Measurements from ENCODE around the gene TIE1.
"Not testable (repeated sequence)": the region's sequence is repeated elsewhere in the genome, so short reads cannot be mapped to it uniquely, and the experiment has no call there.

Gene TIE1

DNA sequence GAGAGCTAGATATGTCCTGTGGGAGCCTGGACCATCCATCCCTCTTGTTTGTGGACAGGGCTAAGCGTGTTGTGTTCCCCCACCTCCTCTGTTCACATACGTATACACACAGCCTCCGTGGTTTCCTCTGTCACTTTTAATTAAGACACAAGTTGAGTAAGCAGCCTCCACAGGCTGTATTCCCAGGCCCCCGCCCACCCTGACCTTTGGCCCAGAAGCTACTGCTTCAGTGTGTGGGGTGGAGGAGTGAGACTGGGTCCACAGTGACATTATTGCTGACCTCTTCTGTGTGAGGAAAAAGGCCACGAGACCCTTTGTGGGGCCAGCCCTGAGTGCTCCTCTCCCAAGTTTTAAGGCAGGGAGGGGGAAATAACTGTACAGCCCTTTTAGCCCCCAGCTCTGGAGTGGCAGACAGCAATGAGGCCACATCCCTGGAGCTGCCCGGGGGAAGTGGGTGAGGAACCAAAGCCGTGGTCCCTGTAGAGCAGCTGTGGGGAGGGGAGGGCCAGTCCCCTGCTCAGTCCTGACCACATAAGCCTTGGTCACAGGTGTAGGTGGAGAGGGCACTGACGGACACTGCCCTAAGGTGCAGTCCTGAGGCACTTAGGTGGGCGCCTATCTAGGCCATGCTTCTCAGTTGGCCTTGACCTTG lies 62.6 kb downstream of the TIE1 start:
- DNase-seq (ENCODE audit: low read depth): no peak

DNA sequence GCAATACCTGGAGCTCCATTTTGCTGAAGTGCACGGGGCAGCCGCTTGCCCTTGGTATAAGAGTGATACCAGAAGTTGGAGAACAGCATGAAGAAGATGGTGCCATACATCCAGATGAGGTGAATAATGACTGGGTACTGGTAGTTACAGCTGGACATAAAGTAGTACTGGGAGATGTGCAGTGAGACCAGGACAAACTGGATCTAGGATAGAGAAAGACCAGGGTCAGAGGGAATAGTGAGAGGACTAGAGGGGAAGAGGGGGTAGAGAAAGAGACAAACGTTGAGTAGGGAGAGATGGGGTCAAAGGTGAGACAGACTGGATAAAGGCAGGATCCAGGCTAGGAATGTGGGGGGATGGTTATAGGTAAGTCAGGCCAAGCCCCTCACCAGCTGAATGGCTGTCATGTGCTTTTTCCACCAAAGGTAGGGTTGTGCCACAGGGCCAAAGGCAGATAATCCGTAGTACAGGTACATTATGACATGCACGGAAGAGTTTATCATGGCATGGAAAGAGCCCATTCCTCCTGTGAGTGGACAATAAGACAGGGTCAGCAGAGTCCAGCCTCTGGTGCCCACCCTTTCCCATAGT lies 63.2 kb downstream of the TIE1 start:
- no peak for DNase-seq (ENCODE audit: low read depth)

DNA sequence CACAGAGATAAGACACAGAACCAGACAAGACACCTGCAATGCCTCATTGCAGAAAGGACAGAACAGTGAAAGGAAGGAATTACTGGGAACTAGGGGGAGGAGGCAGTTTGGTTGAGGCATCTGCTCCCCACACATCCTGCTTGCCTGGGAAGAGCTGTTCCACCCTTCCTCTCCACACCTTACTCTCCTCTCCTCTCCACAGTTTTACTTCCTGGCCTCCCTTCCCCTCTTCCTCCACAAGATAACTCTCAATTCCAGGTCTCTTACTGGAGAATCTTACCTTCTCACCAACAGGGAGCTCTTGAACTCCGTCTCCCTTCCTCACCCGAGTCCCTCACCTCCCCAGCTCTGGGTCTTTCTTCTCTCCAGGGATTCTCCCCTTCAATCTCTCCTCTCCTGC lies 64.9 kb downstream of the TIE1 start:
- no peak for DNase-seq (ENCODE audit: low read depth)

DNA sequence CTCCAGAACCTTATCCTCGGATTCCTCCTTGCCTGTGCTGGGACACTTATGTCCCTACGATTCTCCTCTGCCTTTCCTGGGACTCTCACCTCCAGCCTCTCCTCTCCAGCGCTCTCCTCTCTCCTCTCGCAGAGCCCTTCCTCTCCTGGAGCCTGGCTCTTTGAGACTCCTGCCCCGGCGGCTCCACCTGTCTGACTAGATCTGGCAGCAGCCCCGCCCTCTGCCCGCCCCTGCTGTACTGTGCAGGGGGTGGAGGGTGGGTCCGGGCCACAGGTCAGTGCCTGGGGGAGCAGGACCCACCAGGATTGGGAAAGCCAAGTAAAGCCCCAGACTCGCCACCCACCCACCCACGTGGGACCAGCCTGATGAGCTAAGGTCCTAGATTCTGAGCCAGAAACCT lies 65.4 kb downstream of the TIE1 start:
- DNase-seq (ENCODE audit: low read depth): no peak

DNA sequence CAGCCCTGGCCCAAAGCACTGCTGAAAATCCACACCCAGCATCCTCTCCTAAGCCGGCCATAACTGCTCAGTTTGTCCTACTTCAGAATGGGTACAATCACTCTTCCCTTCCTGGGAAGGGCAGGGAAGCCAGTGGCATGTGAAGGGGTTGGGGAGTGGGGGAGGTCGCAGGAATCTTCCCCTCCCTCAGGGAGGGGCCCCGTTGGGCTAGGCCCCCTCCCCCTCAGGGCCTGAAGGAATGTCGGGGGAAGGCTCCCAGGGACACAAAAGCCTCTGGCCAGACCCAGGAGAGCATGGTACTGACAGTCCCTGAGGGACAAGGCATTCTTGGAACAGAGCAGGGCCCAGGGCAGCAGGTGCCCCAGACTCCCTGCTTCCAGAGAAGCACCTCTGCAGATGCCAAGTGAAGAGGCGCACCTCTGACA lies 65.8 kb downstream of the TIE1 start:
- DNase-seq (ENCODE audit: low read depth): no peak

DNA sequence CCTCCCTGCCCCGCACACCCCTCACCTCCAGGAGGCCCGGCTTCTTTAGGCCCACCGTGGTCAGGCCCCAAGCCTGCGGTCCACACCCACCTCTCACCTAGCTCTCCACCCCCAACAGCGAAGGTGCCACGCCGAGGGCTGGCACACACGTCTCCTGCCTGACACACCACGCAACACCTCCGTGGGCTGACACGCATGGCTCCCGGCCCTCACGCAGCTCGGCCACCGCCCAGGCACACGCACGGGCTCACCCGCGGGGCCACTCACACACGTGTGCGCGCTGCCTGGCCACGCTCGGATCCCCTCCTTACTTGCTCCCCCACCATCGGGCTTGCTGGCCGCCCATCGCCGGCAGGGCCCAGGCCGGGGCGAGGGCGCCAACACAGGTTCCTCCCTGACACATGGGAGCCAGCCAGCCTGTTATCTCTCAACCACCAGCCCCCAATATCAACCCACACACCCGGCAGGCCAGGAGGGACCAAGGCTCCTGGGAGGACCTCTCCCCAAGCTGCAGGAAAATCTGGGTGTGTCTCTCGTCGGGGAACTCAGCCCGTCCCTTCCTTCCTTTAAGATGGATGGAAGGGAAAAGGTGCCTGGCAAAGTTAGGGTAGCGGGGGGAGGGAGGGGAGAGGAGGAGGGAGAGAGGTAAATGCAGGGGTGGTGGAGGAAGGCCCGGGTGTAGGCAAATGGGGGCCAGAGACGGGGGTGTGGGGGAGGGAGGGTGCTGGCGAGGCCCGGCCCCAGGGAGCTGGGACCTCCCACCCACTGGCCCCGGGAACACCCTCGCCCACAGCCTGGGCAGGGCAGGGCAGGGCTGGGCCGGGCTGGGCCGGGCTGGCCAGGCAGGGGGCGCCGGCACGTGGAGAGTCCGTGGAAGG lies 66.5 kb downstream of the TIE1 start:
- DNase-seq (ENCODE audit: low read depth): no peak

DNA sequence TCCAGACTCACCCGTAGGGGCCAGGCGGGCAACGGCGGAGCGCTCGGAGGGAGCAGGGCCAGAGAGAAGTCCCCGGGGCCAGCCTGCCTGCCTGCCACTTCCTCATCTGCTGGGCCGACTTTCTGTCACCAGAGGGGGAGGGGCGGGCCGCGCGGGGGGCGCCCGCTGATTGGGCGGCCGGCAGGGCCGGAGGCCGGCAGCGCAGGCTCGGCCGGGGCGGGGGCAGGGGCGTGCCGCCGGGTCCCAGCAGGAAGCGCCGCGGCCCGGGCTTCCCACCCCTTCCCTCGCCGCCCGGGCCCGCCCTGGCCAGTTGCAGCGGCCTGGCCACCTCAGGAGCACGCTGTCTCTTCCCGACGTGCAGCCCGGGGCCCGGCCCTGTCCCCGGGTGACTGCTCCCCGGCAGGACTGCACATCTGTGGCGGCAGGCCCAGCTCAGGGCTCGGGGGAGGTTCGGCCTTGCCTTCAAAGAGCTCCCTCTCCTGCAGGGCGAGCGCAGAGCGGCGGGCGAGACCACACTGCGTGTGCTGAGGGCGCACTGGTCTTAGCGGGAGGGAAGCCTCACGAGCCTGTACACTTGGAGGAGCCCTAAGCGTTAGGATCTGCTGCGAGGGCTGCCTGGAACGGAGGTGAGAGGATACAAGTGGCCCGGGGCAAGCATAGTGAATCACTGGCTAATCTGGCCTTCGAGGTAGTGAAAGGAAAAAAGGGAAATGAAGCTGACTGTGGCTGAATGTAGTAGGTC lies 67.3 kb downstream of the TIE1 start, which contains the start of gene ELOVL1:
ELOVL1 (minus strand) TSS at position 108 of the 742 bp plus-strand sequence. CDS start 2,402 bp downstream, outside the sequence.
- DNase-seq (ENCODE audit: low read depth): peak; percentile 82

DNA sequence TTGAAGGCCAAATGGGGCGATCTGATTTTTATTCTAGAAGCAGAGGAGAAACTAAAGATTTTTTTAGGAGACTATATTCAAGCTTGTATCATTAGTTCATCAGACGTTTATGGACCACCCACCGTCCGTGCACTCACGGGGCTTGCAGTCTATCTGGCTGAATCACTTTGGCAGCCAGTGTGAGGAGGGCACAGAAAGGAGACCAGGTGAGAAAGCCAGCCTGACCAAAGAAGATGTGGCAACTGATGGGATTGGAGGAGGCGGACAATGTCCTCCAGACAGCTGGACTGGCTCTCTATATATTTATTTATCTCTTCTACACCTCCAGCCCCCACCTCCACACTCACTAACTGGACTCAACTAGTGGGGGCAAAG lies 67.9 kb downstream of the TIE1 start:
- DNase-seq (ENCODE audit: low read depth): no peak

DNA sequence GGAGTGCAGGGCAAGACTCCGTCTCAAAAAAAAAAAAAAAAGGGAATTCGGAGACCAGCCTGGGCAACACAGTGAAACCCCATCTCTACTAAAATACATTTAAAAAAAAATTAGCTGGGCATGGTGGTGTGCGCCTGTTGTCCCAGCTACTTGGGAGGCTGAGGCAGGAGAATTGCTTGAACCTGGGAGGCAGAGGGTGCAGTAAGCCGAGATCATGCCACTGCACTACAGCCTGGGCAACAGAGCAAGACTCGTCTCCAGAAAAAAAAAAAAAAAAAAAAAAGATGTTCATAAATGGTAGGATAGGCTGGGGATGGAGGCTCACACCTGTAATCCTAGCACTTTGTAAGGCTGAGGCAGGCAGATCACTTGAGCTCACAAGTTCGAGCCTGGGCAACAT lies 69.0 kb downstream of the TIE1 start:
- not testable (repeated sequence) for DNase-seq (ENCODE audit: low read depth)

DNA sequence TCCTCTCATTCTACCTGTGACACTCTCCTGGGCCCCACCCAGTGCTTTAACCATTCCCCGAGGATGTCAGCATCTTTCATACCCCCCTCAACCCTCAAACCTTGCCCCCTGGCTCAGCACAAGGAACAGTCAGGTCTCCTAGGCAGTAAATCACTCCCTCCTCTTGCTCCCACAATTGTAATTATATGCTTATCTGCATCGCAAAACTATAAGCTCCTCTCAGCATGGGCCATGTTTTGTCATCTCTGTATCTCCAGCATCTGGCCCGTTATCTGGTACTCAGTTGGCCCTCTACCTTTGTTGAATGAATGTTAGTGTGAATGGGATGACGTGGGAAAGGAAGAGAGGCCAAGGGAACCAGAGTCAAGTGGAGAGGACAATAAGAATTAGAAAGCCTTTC lies 69.8 kb downstream of the TIE1 start:
- no peak for DNase-seq (ENCODE audit: low read depth)

DNA sequence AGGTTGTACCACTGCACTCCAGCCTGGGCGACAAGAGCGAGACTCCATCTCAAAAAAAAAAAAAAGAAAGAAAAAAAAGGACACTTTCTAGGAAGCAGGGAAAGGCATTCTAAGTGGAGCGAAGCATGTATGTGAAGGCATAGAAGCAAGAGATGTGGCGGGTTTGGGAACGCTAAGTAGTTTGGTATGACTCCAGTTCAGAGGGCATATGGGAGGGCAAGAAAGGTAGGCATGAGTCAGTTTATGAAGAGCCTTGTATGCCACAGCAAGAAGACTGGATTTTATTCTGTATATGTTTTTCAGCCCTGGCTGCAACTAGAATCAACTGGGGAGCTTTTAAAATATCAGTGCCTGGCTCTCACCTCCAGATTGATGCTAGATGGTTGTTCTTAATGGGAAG lies 71.4 kb downstream of the TIE1 start:
- DNase-seq (ENCODE audit: low read depth): no peak

Measured in activated T-helper 9 cell treated with anti-CD3 and anti-CD28 coated beads, Interleukin-2, amount 50 U/mL, for 16 hours (primary cell).